HCT116 (cell line): ENCODE measurements around the gene SHKBP1. TPM values are rescaled to one million over a fixed set of nuclear protein-coding genes. Genes with fewer than 3 reads are reported as not detected.

Source experiments
- ATAC-seq: fragments of 200-7000 bp; cut with Tn5 transposase; 2 replicates; pipeline ENCODE4 v1.9.1; 2020; ENCODE audit warnings: mild to moderate bottlenecking, moderate library complexity
- BruUV-seq: library from RNA; stranded (reverse); fragments of 400-500 nt; replicated peaks from 2 replicates; lab custom pipeline; 2021; lab: Mats Ljungman, UMichigan
- CTCF ChIA-PET: fragments of 300-600 bp; sonication (Branson Sonifier 250); formaldehyde crosslinking; loops from one replicate; lab custom pipeline; 2021; ENCODE audit warnings: antibody characterized with exemption; lab: Charles Lee
- POLR2A ChIA-PET: fragments of 300-600, 350-600 bp; sonication (Branson Sonifier 250); formaldehyde crosslinking; loops from one replicate; lab custom pipeline; 2021; ENCODE audit warnings: antibody characterized with exemption; lab: Charles Lee
- RAD21 ChIA-PET, 2 experiments: fragments of 300-600 bp; sonication (Branson Sonifier 250); formaldehyde crosslinking; loops; one replicate each; lab custom pipeline; 2023; ENCODE audit warnings: low total read pairs in 2 of 2; ENCODE audit not compliant: uncharacterized antibody in 2 of 2, unreplicated experiment in 2 of 2, low non-redundant PET in 1 of 2; lab: Charles Lee
- DNase-seq: peaks from one replicate; pipeline ENCODE4 v3.0.0-alpha.2; 2010; ENCODE audit warnings: low read depth, low spot score
- H2AFZ ChIP-seq: fragments of 200-600 bp; shearing (Covaris generic), sonication (generic); 2 replicates; pipeline ENCODE4 v1.6.1; 2017; ENCODE audit warnings: low read depth, mixed run types, mixed read lengths, antibody characterized with exemption, low read length; ENCODE audit not compliant: poor library complexity, severe bottlenecking
- H3K27ac ChIP-seq: 2 replicates; pipeline ENCODE4 v1.5.1; 2012; ENCODE audit warnings: low read depth, low read length
- H3K27me3 ChIP-seq: fragments of 200-600 bp; sonication (generic); 2 replicates; pipeline ENCODE4 v1.6.1; 2016; ENCODE audit warnings: mixed run types, low read length, mixed read lengths; ENCODE audit not compliant: insufficient read depth
- H3K36me3 ChIP-seq, 2 experiments: fragments of 200-500 bp in 1 of 2; fragments of 200-600 bp in 1 of 2; sonication (Bioruptor generic) in 1 of 2; sonication (generic) in 1 of 2; 2 replicates each; pipeline versions ENCODE4 v1.5.1 to v1.6.1; 2014 to 2016; ENCODE audit warnings: low read length in 2 of 2, inconsistent platforms in 1 of 2, mixed read lengths in 1 of 2, mixed run types in 1 of 2; ENCODE audit not compliant: insufficient read depth in 2 of 2, control insufficient read depth in 1 of 2
- H3K4me1 ChIP-seq, 2 experiments: fragments of 200-600 bp in 1 of 2; sonication (generic) in 1 of 2; 2 replicates each; pipeline versions ENCODE4 v1.5.1 to v1.6.1; 2012 to 2017; ENCODE audit warnings: low read length in 2 of 2, inconsistent platforms in 1 of 2, mild to moderate bottlenecking in 1 of 2, mixed read lengths in 1 of 2, mixed run types in 1 of 2, moderate library complexity in 1 of 2; ENCODE audit not compliant: insufficient read depth in 2 of 2, control insufficient read depth in 1 of 2
- H3K4me2 ChIP-seq: fragments of 200-600 bp; sonication (generic); 2 replicates; pipeline ENCODE4 v1.6.1; 2017; ENCODE audit warnings: mixed run types, low read length, mixed read lengths
- H3K4me3 ChIP-seq, 2 experiments: fragments of 200-600 bp in 1 of 2; sonication (generic) in 1 of 2; replicated peaks in 1 of 2; 2 replicates each; pipeline ENCODE4 v1.5.1; 2011 to 2016; ENCODE audit warnings: low read length in 2 of 2, control low read depth in 1 of 2, low read depth in 1 of 2, mild to moderate bottlenecking in 1 of 2, mixed read lengths in 1 of 2, mixed run types in 1 of 2
- H3K79me2 ChIP-seq: fragments of 200-600 bp; sonication (generic); 2 replicates; pipeline ENCODE4 v1.6.1; 2017; ENCODE audit warnings: mild to moderate bottlenecking, mixed run types, low read length, moderate library complexity, mixed read lengths; ENCODE audit not compliant: insufficient read depth
- H3K9ac ChIP-seq: fragments of 200-600 bp; sonication (generic); 2 replicates; pipeline ENCODE4 v1.6.1; 2016; ENCODE audit warnings: low read length, mixed read lengths
- H3K9me2 ChIP-seq: fragments of 200-600 bp; sonication (generic), shearing (Covaris generic); 2 replicates; pipeline ENCODE4 v1.6.1; 2017; ENCODE audit warnings: mixed run types, mild to moderate bottlenecking, moderate library complexity; ENCODE audit not compliant: insufficient read depth
- H3K9me3 ChIP-seq, 2 experiments: fragments of 200-500 bp in 1 of 2; fragments of 200-600 bp in 1 of 2; sonication (Bioruptor generic) in 1 of 2; sonication (generic) in 1 of 2; 2 replicates each; pipeline ENCODE4 v1.6.1; 2014 to 2017; ENCODE audit warnings: low read length in 2 of 2, mixed read lengths in 2 of 2, inconsistent platforms in 1 of 2, low read depth in 1 of 2, mild to moderate bottlenecking in 1 of 2, mixed run types in 1 of 2, moderate library complexity in 1 of 2; ENCODE audit not compliant: control insufficient read depth in 1 of 2, insufficient read depth in 1 of 2
- H4K20me1 ChIP-seq: fragments of 200-600 bp; sonication (generic), shearing (Covaris generic); 2 replicates; pipeline ENCODE4 v1.6.1; 2017; ENCODE audit warnings: mixed run types, mild to moderate bottlenecking, moderate library complexity; ENCODE audit not compliant: insufficient read depth
- CBX3 ChIP-seq: IDR thresholded peaks from 2 replicates; pipeline ENCODE4 v1.6.1; 2012; ENCODE audit warnings: low read depth
- CEBPB ChIP-seq: IDR thresholded peaks from 2 replicates; pipeline ENCODE4 v1.6.1; 2012; ENCODE audit warnings: low read depth
- CTCF ChIP-seq, 3 experiments: fragments of 200-600 bp in 1 of 3; sonication (generic) in 1 of 3; IDR thresholded peaks in 2 of 3; conservative IDR thresholded peaks in 1 of 3; 2 replicates each; pipeline ENCODE4 v1.5.1; 2012 to 2017; ENCODE audit warnings: low read depth in 2 of 3, low read length in 2 of 3, antibody characterized with exemption in 1 of 3, borderline replicate concordance in 1 of 3, control low read depth in 1 of 3, mild to moderate bottlenecking in 1 of 3, mixed read lengths in 1 of 3, mixed run types in 1 of 3, moderate library complexity in 1 of 3; ENCODE audit not compliant: insufficient read depth in 1 of 3
- EGR1 ChIP-seq: IDR thresholded peaks from 2 replicates; pipeline ENCODE4 v1.6.1; 2012; ENCODE audit warnings: low read depth
- ELF1 ChIP-seq: IDR thresholded peaks from 2 replicates; pipeline ENCODE4 v1.6.1; 2012; ENCODE audit warnings: low read depth, borderline replicate concordance
- EZH2 ChIP-seq: fragments of 200-600 bp; sonication (generic); IDR thresholded peaks from 2 replicates; pipeline ENCODE4 v1.6.1; 2017; ENCODE audit warnings: antibody characterized with exemption, mixed run types
- FOSL1 ChIP-seq: IDR thresholded peaks from 2 replicates; pipeline ENCODE4 v1.6.1; 2012; ENCODE audit warnings: low read depth
- MAX ChIP-seq: IDR thresholded peaks from 2 replicates; pipeline ENCODE4 v1.6.1; 2012
- POLR2A ChIP-seq: IDR thresholded peaks from 2 replicates; pipeline ENCODE4 v1.7.0; 2011; ENCODE audit warnings: borderline replicate concordance; ENCODE audit not compliant: insufficient read depth, insufficient read length; ENCODE audit errors: extremely low read depth
- POLR2AphosphoS5 ChIP-seq: IDR thresholded peaks from 2 replicates; pipeline ENCODE4 v1.6.1; 2011; ENCODE audit warnings: mild to moderate bottlenecking, low read depth, low read length, moderate library complexity
- REST ChIP-seq: IDR thresholded peaks from 2 replicates; pipeline ENCODE4 v1.6.1; 2012; ENCODE audit warnings: low read depth
- SIN3A ChIP-seq: IDR thresholded peaks from 2 replicates; pipeline ENCODE4 v1.6.1; 2012; ENCODE audit warnings: low read depth
- SP1 ChIP-seq: IDR thresholded peaks from 2 replicates; pipeline ENCODE4 v1.6.1; 2012; ENCODE audit warnings: low read depth
- SRF ChIP-seq: IDR thresholded peaks from 2 replicates; pipeline ENCODE4 v1.6.1; 2012; ENCODE audit warnings: low read depth
- TCF7L2 ChIP-seq: IDR thresholded peaks from 2 replicates; pipeline ENCODE4 v1.7.0; 2011; ENCODE audit warnings: borderline replicate concordance, inconsistent platforms; ENCODE audit not compliant: insufficient read depth, insufficient read length; ENCODE audit errors: extremely low read depth
- YY1 ChIP-seq: IDR thresholded peaks from 2 replicates; pipeline ENCODE4 v1.6.1; 2011; ENCODE audit warnings: low read length, low read depth, moderate library complexity, mild to moderate bottlenecking; ENCODE audit not compliant: insufficient replicate concordance; ENCODE audit errors: extremely low read depth
- ZFX ChIP-seq: fragments of 450-650 bp; IDR thresholded peaks from 2 replicates; pipeline ENCODE4 v1.6.1; 2017
- intact Hi-C: fragments of 100-400 bp; cut with micrococcal nuclease; formaldehyde crosslinking; loops from 2 replicates; pipeline ENCODE4 v1.10.0; 2022
- total RNA-seq: library from RNA; stranded (reverse); gene quantifications from one replicate; pipeline ENCODE4 v1.2.1, GENCODE V29; 2021; ENCODE audit not compliant: unreplicated experiment
- TF ChIP-seq, protein P1 (sequence below): IDR thresholded peaks from 2 replicates; pipeline ENCODE4 v1.6.1; 2011; ENCODE audit warnings: mild to moderate bottlenecking, low read length, moderate library complexity; ENCODE audit not compliant: insufficient replicate concordance; ENCODE audit errors: extremely low read depth
- TF ChIP-seq, protein P2 (sequence below): IDR thresholded peaks from 2 replicates; pipeline ENCODE4 v1.6.1; 2012

Gene SHKBP1
- total RNA-seq, 1 experiment from 2014 or later: 97.4 TPM

GRCh38 chr19:40599902-40600569 lies 23.4 kb downstream of the SHKBP1 start:
- CTCF ChIA-PET: interaction anchor here (1.0 to 4.3 kb wide), 6 partner anchors 14 to 136 kb away, joined by 3 to 39 read pairs (median 18); no protein-coding TSS in a partner anchor
- Histone ChIP-seq H4K20me1 (no peaks in the 10 kb centered on the region), H3K9me2 (no peaks in the 10 kb centered on the region), H3K9ac (no peak overlapping the region), H3K36me3 (no peaks in the 10 kb centered on the region), H3K79me2 (peaks cover 15% of the 10 kb centered on the region; the same call in 1 of the 2 replicates), H3K4me2 (no peak overlapping the region), H3K9me3 (no peaks in the 10 kb centered on the region), H2AFZ (no peak overlapping the region), H3K27me3 (no peaks in the 10 kb centered on the region), H3K27ac (peak overlapping the region; percentile 87; the same call in 1 of the 2 replicates), H3K4me3 (no peak overlapping the region), H3K4me1 (peaks cover 32 to 76% of the 10 kb centered on the region in 2 experiments)
- DNase-seq: no peak
- intact Hi-C loops: loop anchor here (5.0 to 10.0 kb wide), 3 partner anchors 78 to 455 kb away; no protein-coding TSS in a partner anchor
- no peak for ATAC-seq
- POLR2A ChIA-PET: interaction anchor here (0.9 to 1.6 kb wide), 3 partner anchors 13 to 179 kb away, joined by 3 read pairs; no protein-coding TSS in a partner anchor
- RAD21 ChIA-PET: interaction anchor here in 1 of 2 experiments (0.7 kb wide), 1 partner anchor 136 kb away, joined by 3 read pairs; no protein-coding TSS in a partner anchor
- no TSS peak for BruUV-seq
- TF ChIP-seq CBX3 (no peak), YY1 (no peak), FOSL1 (no peak), CEBPB (no peak), CTCF (IDR thresholded peaks at IDR 0.05 in 2 of 3, conservative IDR thresholded peaks at IDR 0.05 in 1 of 3; ENCODE audit: borderline replicate concordance in 1 of 3, insufficient read depth in 1 of 3, low read depth in 2 of 3, low read length in 2 of 3) (no peak), SIN3A (no peak), POLR2AphosphoS5 (no peak), MAX (no peak), REST (no peak), TCF7L2 (no peak), SRF (no peak), EZH2 (no peak), POLR2A (no peak), SP1 (no peak), ZFX (no peak), ELF1 (no peak), EGR1 (no peak)
- TF ChIP-seq, protein P1, sequence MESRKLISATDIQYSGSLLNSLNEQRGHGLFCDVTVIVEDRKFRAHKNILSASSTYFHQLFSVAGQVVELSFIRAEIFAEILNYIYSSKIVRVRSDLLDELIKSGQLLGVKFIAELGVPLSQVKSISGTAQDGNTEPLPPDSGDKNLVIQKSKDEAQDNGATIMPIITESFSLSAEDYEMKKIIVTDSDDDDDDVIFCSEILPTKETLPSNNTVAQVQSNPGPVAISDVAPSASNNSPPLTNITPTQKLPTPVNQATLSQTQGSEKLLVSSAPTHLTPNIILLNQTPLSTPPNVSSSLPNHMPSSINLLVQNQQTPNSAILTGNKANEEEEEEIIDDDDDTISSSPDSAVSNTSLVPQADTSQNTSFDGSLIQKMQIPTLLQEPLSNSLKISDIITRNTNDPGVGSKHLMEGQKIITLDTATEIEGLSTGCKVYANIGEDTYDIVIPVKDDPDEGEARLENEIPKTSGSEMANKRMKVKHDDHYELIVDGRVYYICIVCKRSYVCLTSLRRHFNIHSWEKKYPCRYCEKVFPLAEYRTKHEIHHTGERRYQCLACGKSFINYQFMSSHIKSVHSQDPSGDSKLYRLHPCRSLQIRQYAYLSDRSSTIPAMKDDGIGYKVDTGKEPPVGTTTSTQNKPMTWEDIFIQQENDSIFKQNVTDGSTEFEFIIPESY: no peak
- TF ChIP-seq, protein P2, sequence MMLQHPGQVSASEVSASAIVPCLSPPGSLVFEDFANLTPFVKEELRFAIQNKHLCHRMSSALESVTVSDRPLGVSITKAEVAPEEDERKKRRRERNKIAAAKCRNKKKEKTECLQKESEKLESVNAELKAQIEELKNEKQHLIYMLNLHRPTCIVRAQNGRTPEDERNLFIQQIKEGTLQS: no peak
